PFSK-1 (cell line): ENCODE measurements around the gene TRDN.

Experiments
- TAF1 ChIP-seq: IDR thresholded peaks from 2 replicates; pipeline ENCODE4 v1.6.1; 2012; ENCODE audit warnings: low read length, control low read depth, borderline replicate concordance; ENCODE audit not compliant: insufficient read depth
- TF ChIP-seq, protein P1 (sequence below), 2 experiments: IDR thresholded peaks; 2 replicates each; pipeline versions ENCODE4 v1.6.1 to v1.8.0; 2011 to 2012; ENCODE audit warnings: low read depth in 2 of 2, low read length in 2 of 2, control low read depth in 1 of 2, inconsistent platforms in 1 of 2, mild to moderate bottlenecking in 1 of 2, moderate library complexity in 1 of 2; ENCODE audit not compliant: insufficient read depth in 1 of 2

DNA sequence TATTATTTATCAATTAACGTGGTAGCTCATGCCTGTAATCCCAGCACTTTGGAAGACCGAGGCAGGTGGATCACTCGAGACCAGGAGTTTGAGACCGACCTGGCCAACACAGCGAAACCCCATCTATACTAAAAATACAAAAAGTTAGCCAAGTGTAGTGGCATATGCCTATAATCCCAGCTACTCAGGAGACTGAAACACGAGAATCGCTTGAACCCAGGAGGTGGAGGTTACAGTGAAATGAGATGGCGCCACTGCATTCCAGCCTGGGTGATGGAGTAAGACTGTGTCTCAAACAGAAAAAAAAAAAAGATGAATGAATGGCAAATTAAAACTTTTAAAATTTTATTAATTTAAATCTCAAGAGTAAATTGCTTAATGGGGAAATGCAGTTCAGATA lies 341.1 kb downstream of the TRDN start:
- TF ChIP-seq, protein P1, sequence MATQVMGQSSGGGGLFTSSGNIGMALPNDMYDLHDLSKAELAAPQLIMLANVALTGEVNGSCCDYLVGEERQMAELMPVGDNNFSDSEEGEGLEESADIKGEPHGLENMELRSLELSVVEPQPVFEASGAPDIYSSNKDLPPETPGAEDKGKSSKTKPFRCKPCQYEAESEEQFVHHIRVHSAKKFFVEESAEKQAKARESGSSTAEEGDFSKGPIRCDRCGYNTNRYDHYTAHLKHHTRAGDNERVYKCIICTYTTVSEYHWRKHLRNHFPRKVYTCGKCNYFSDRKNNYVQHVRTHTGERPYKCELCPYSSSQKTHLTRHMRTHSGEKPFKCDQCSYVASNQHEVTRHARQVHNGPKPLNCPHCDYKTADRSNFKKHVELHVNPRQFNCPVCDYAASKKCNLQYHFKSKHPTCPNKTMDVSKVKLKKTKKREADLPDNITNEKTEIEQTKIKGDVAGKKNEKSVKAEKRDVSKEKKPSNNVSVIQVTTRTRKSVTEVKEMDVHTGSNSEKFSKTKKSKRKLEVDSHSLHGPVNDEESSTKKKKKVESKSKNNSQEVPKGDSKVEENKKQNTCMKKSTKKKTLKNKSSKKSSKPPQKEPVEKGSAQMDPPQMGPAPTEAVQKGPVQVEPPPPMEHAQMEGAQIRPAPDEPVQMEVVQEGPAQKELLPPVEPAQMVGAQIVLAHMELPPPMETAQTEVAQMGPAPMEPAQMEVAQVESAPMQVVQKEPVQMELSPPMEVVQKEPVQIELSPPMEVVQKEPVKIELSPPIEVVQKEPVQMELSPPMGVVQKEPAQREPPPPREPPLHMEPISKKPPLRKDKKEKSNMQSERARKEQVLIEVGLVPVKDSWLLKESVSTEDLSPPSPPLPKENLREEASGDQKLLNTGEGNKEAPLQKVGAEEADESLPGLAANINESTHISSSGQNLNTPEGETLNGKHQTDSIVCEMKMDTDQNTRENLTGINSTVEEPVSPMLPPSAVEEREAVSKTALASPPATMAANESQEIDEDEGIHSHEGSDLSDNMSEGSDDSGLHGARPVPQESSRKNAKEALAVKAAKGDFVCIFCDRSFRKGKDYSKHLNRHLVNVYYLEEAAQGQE (IDR thresholded peaks at IDR 0.05; ENCODE audit: insufficient read depth in 1 of 2, low read depth in 2 of 2, low read length in 2 of 2), result no peak
- TF ChIP-seq TAF1, result no peak
